SK-MEL-5 (cell line): ENCODE data around the gene VSIG8. TPM values are rescaled to one million over a fixed set of nuclear protein-coding genes. Genes with fewer than 3 reads are reported as not detected.
"Not testable (repeated sequence)": the region's sequence is repeated elsewhere in the genome, so short reads cannot be mapped to it uniquely, and the experiment has no call there.

ENCODE experiments used
- DNase-seq: peaks from one replicate; pipeline ENCODE4 v3.0.0-alpha.2; 2016; ENCODE audit warnings: low read depth, low spot score
- in situ Hi-C: cut with HindIII; loops from 2 replicates; pipeline ENCODE4 v1.10.0; 2016; ENCODE audit warnings: low sequenced_read_pairs, high pct_unique_total_duplicates, low pct_unique_long_range_greater_than_20kb
- polyA plus RNA-seq, 2 experiments: library from polyadenylated mRNA; depleted of rRNA; stranded (reverse); fragments of >200 nt; gene quantifications; 2 replicates each; pipeline ENCODE4 v1.2.3, GENCODE V29; 2015
- total RNA-seq: library from RNA; depleted of rRNA; stranded (reverse); fragments of >200 nt; shearing (Covaris generic); gene quantifications from 2 replicates; pipeline ENCODE4 v1.2.3, GENCODE V29; 2014; rRNA removed

Gene VSIG8, protein sequence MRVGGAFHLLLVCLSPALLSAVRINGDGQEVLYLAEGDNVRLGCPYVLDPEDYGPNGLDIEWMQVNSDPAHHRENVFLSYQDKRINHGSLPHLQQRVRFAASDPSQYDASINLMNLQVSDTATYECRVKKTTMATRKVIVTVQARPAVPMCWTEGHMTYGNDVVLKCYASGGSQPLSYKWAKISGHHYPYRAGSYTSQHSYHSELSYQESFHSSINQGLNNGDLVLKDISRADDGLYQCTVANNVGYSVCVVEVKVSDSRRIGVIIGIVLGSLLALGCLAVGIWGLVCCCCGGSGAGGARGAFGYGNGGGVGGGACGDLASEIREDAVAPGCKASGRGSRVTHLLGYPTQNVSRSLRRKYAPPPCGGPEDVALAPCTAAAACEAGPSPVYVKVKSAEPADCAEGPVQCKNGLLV
- not detected in 2 replicates for total RNA-seq
- not detected in 2 replicates for polyA plus RNA-seq (2015; cell fraction: cytosol; rRNA removed)
- not detected in 2 replicates for polyA plus RNA-seq (2015; cell fraction: nucleus; rRNA removed)

DNA sequence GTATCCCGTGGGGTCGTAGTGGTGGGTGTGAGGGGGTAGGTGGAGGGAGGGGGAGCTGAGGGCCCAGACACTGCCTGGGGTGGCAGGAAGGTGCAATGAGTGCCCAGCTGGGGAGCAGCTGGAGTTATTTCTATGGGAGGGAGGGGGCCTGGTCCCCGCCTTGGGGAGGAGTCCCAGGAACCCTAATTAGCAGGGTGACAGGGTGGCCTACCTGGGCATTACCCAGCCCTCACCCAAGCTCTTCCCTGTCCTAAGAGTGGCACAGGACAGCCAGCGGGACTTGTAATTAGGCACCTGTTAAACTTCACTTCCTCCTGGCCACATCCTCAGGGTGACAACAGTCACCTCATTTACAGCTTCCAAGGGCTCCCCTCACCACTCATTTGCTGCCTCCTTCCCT, at the start of gene VSIG8:
Gene VSIG8 (minus strand): TSS at position 101 of the 400 bp plus-strand sequence. CDS start 136 bp downstream, outside the sequence.
- no peak for DNase-seq
- in situ Hi-C loops = no loop called here

DNA sequence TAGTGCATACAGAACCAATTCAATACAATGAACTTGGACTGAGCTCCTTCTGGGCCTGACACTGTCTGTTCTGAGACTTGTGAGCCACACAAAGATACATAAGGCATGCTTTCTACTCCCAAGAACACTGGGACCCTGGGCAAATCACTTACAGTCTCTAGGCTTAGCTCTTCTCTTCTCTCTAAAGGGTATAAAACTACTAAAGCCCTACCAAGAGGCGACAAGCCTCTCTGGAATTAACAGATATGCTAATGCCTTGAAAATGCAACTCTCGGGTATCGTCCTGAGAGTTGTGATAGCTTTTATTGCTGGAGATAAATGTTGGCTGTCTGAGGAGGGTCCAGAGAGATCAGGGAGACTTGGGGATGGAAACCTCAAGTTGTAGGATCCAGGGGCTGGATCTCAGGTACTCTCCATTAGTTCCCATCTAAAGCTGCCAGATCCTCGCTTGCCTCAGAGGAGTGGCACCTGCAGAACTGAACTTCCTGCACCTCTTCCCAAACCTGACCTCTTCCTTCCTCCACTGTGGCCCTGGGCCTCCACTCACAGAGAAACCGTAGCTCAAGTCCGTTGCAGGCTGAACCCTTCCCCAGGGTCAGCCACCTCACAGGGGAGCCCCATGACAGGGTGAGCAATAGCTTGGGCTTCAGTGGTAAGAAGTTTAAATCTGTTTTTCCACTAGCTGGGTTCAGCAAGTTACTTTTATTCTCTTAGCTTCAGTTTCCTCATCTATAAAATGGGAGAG, 49.0 kb upstream of the VSIG8 start:
- in situ Hi-C loops = no loop called here
- DNase-seq = no peak

DNA sequence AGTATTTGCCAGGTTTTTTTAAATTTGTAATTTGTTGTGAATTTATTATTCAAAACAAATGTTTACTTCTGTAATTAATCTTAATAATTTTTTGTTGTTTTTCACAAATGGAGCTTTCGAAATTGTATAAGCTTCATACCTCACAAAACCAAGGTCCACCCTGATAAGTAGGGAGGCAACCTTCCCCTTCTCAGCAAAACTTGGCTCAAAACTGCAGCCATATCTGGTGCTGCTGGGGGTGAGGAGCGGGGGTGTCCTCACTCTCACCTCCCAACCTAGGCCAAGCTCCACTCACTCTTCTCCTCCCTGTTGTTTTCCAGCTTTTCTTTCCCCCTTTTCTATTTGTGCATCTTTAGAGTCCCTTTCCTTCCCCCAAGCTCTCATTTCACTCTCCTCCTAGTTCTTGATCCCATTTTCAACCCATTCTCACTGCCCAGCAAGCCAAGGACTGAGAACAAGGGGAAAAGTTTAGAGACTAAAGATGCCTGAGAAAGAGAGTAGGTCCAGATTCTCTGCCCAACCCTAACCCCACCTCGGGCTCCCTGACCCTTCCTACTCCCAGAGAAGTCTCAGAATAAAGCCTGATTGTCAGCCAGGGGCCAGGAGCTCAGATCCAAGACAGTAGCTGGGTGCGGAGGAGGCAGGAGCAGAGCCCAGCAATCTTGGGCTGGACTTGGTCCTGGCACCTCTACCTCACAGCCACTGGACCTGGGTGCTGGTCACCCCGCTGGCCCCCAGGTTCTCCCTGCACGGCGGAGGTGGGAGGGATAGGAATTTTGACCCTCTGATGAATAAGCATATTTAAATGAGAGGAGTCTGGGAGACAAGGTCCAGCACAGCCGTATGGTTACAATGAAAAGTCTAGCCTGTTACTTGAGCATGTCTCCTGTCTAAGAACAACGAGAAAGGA, 45.8 kb upstream of the VSIG8 start:
- no peak for DNase-seq
- in situ Hi-C loops = no loop called here

DNA sequence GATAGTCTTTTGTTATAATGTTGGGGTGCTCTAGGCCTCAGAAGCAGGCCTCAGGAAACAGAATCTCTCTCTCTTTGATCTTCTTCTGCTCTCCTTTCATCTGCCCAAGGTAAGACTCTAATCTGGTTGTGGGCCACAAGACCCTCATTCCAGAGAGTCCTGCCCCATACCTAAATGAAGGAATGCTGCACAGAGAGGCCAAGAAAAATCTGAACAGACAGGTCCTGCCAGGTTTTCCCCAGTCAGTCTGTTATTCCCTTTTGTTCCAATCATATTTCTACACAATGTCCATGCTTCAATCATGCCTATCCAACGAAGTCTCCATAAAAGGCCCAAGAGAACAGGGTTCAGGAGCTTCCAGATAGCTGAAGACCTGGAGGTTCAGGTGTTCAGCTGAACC, 44.5 kb upstream of the VSIG8 start:
- in situ Hi-C loops = no loop called here
- no peak for DNase-seq

DNA sequence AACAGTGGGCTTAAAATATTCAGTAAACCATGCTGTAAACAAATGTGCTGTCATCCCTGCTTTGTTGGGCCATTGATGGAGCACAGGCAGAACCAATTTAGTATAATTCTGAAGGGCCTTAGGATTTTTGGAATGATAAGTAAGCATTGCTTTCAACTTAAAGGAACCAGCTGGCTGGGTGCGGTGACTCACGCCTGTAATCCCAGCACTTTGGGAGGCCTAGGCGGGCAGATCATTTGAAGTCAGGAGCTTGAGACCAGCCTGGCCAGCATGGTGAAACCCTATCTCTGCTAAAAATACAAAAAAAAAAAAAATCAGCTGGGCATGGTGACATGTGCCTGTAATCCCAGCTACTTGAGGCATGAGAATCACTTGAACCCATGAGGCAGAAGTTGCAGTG, 41.6 kb upstream of the VSIG8 start:
- in situ Hi-C loops, DNase-seq: not testable (repeated sequence)

DNA sequence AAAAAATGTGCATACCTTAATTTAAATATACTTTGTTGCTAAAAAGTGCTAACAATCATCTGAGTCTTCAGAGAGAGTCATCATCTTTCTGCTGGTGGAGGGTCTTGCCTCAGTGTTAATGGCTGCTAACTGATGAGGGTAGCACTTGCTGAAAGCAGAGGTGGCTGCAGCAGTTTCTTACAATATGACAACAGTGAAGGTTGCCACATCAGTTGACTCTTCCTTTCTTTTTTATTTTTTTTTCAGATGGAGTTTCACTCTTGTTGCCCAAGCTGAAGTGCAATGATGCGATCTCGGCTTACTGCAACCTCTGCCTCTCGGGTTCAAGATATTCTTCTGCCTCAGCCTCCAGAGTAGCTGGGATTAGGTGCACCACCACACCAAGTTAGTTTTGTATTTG, 40.1 kb upstream of the VSIG8 start:
- DNase-seq = no peak
- in situ Hi-C loops = no loop called here

DNA sequence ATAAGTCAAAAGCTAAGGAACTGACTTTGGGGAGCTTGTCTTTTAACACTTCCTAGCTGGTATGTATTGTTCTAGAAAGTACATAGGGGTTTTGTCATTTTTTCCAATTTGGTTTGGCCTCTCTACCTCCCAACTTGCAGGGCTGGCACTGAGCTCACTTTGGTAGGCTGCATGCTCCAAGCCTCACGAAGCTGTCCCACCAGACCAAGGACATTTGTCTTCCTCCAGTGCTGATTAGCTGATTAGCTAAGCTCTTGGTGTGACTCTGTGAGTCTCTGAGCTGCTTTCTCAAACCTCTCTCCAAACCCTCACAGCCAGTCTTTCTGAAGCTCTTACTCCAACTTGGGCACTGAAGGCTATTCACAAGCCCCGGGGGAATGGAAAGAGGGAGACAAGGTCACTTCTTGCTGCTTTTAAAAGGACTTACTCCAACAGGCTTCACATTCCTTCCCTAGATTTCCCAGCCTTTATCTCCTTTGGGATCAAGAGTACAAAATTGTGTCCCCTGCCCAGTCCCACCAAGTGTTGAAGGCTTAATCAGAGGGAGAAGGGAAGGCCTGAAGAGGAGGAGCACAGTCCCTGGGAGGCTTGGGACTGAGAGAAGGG, 38.4 kb upstream of the VSIG8 start:
- in situ Hi-C loops = no loop called here
- DNase-seq = no peak

DNA sequence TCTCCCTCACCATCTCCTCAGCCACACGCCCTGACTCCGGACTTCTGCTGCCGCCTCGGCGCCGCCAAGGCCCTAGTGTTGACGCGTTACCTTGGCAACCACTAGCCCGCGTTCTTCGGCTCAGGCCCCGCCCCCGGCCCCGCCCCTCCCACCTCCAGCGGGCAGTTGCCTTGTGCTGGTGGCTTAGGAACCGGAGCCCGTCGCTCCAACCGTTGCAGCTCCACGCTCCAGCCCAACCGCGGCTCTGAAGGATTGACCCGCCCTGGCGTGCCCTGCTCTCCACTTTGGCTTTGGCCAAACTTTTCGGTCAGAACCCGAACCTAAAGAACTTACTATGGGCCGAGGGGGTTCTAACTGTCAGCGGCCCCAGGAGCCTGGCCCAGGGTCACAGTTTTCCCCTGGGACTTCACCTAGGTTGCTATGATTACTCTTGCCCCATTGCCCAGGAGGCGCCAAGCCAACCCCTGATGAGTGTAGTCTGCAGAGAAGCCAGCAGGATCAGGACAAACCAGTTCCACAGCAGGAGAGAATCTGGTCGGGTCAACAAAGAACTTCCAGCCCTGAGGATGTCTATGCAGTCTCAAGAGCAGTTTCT, 37.7 kb upstream of the VSIG8 start, which contains the start of gene CFAP45:
Gene CFAP45 (minus strand): TSS at position 80 of the 595 bp plus-strand sequence. CDS start 67 bp downstream, at position 13.
- in situ Hi-C loops = no loop called here

DNA sequence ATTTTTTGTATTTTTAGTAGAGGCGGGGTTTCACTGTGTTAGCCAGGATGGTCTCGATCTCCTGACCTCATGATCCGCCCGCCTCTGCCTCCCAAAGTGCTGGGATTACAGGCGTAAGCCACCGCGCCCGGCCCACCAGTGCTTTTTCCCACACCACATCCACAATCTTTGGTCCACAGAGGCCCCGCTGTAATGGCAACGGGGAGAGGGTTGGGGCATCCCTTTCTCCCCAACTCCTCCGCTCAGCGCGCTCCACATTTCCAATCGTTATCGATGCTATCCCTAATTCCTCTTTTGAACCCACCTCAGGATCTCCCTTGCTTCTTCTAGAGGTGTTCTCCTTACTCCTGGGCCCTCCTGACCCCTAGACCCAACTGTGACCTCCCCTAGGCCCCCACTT, 37.2 kb upstream of the VSIG8 start:
- not testable (repeated sequence) for DNase-seq
- in situ Hi-C loops = loop anchor here (25.0 kb wide), 1 partner anchor 112 kb away; the partner anchor contains the start of gene DUSP23

More for the DNA sequence above, 37.7 kb upstream of the VSIG8 start, which contains the start of gene CFAP45:
- DNase-seq = no peak

DNA sequence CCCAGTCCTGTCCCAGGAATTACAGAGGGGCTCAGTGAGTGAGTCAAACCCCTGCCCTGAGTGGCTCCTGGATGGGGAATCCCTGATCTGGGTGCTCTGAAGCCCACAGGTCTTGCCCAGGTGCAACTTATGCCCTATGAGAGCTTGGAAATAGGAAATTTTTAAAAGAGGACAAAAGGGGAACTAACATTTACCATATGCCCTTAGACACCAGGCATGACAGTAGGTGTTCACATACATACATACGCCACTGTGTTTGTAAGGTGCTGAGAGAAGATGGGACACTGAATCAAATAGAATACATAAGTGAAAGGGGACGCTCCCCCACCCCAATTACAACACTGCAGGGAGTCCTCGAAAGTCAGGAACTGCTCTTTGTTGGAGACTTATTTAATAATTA, 36.1 kb upstream of the VSIG8 start:
- DNase-seq = no peak
- in situ Hi-C loops = loop anchor here (25.0 kb wide), 1 partner anchor 111 kb away; the partner anchor contains the start of gene DUSP23

DNA sequence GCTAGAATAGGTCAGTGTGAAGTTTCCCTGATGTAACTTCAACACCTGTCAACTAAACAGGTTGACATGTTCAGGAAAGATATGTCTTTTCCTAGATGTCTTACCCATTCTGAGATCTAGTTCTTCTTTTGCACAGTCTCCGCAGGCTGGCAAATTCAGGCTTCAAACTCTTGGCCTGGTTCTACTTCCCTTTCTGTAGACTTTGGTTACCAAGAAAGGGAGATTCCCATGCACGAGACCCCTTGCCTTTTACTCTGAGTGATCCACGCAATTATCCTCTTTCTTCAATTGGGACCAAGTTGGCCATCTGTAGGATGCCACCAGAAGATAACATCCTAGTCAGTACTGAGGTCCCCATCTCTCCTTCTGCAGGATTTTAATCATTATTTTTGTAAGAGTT, 35.5 kb upstream of the VSIG8 start:
- in situ Hi-C loops = loop anchor here (25.0 kb wide), 1 partner anchor 111 kb away; the partner anchor contains the start of gene DUSP23
- DNase-seq = no peak

DNA sequence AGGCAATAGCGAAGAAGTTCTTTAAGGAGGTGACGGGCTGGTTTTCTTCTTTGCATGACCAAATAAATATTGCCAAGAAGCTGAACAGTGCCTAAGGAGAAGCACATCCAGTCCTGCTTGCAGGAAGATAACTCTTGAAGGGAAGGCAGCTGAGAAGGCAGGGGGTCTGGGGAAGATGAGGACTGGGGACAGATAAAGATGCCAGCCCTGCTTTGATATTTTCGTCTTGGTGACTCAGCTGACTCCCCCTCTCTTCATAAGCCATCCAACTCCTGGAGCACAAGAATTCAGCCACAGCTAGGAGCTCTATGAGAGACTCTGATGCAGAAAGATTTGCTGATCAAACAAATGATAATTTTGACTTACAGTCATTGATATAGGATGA, 34.1 kb upstream of the VSIG8 start:
- in situ Hi-C loops = loop anchor here (25.0 kb wide), 1 partner anchor 109 kb away; the partner anchor contains the start of gene DUSP23
- no peak for DNase-seq

DNA sequence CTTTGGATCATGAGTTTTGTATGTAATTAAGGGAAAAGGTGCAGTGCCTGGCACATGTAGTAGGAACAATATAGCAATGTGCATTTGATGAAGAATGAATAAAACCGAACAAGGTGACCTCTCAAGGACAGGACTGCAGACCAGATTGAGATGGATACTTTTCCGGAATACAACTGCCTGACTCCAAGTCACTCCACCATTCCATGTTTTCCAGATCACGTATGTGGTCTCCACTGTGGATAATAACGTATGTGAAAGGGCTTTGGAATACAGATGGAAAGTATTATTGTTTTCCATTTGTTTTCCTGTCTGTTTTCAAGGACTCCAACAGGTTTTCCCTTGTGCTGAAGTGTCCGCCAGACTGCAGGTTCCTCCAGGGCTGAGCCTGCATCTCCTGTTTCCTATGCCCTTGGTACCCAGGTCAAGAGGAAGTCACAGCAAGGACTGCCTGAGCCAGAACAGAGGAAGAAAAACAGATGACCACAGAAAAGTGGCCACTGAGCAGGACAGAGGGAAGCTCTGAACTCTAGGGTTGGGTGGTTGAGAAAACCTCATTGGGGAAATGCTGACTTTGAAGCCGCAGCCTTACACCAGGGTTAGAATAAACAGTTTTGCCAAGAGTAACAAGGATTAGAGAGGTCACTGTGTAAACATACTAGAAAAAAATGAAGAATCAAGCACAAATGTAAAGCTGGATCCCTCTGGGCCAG, 33.5 kb upstream of the VSIG8 start:
- DNase-seq = no peak
- in situ Hi-C loops = loop anchor here (25.0 kb wide), 1 partner anchor 109 kb away; the partner anchor contains the start of gene DUSP23

DNA sequence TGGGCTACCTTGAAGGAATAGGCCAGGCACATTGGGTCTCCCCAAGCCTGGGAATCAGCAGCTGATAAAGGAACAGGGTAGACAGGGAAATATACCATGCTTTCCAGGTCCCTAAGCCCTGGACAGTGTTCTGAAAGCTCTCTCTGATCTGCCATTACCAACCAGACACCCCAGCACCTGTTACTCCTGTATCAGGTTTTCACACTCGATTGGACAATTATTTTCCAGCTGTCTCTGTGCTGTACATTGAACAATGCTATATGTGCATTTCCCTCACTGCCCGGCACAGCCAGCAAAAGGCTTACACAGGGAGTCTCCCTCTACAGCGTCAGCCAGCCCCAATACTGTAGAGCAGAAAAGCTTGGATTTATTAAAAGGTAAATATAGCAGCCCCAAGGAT, 32.8 kb upstream of the VSIG8 start:
- in situ Hi-C loops = loop anchor here (25.0 kb wide), 1 partner anchor 108 kb away; the partner anchor contains the start of gene DUSP23

DNA sequence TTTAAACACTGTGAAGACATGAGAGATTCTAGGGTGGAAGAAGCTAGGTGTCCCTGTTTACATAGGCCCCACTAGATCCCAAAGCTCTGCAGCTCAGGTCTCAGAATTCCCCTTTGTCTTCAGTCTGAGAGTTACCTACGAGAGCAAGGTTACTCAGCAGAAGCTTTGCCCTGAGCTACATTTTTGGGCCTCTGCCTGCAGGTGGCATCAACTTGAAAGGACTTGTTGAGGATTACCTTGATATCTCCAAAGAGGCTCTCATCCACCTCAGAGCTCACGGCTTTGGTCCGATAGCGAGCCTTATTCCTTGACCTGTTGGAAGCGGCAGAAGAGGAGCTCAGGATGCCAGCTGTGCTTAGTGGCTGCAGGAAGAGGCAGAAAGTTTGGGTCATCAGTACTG, 30.5 kb upstream of the VSIG8 start:
- no peak for DNase-seq
- in situ Hi-C loops = loop anchor here (25.0 kb wide), 1 partner anchor 106 kb away; the partner anchor contains the start of gene DUSP23

More for the DNA sequence above, 32.8 kb upstream of the VSIG8 start:
- DNase-seq = no peak
